Gastroesophageal sphincter (tissue), 4 donors: ENCODE measurements around the gene NSD2. TPM values are rescaled to one million over a fixed set of nuclear protein-coding genes. Genes with fewer than 3 reads are reported as not detected.
"Not testable (repeated sequence)": the region's sequence is repeated elsewhere in the genome, so short reads cannot be mapped to it uniquely, and the experiment has no call there.

Experiments
- ATAC-seq: fragments of 150-250 bp; one replicate; pipeline ENCODE4 v1.9.1; 2016; ENCODE audit warnings: mild to moderate bottlenecking, moderate library complexity
- H3K27ac ChIP-seq, 4 donors: fragments of 200-600 bp; sonication (generic) in 3 of 4; 1 replicate in 3 of 4; 2 replicates in 1 of 4; pipeline ENCODE4 v1.5.1; 2016 to 2019
- H3K27me3 ChIP-seq: fragments of 200-600 bp; sonication (generic); one replicate; pipeline ENCODE4 v1.5.1; 2019
- H3K36me3 ChIP-seq, 2 donors: fragments of 200-600 bp; sonication (generic); one replicate each; pipeline ENCODE4 v1.5.1; 2019; ENCODE audit warnings: control low read depth in 1 of 2
- H3K4me1 ChIP-seq, 3 donors: fragments of 200-600 bp; sonication (generic); 1 replicate in 2 of 3; 2 replicates in 1 of 3; pipeline ENCODE4 v1.5.1; 2016 to 2019; ENCODE audit warnings: control low read depth in 2 of 3
- H3K4me3 ChIP-seq, 2 donors: fragments of 200-600 bp; sonication (generic); one replicate each; pipeline ENCODE4 v1.5.1; 2019; ENCODE audit warnings: mild to moderate bottlenecking in 1 of 2, moderate library complexity in 1 of 2
- H3K9me3 ChIP-seq, 3 donors: fragments of 200-600 bp; sonication (generic); one replicate each; pipeline ENCODE4 v1.5.1; 2017 to 2019; ENCODE audit warnings: control low read depth in 2 of 3
- CTCF ChIP-seq, 4 experiments: fragments of 200-600 bp in 2 of 4; fragments of 450-650 bp in 2 of 4; sonication (generic) in 1 of 4; IDR thresholded peaks; one replicate each; pipeline ENCODE4 v1.5.1; 2017 to 2019; ENCODE audit warnings: antibody characterized with exemption in 4 of 4, mild to moderate bottlenecking in 2 of 4, moderate library complexity in 2 of 4
- EP300 ChIP-seq: sonication (generic); formaldehyde crosslinking; IDR thresholded peaks from one replicate; pipeline ENCODE4 v1.6.1; 2017; ENCODE audit warnings: antibody characterized with exemption, mild to moderate bottlenecking
- POLR2A ChIP-seq, 2 donors: fragments of 450-650 bp; IDR thresholded peaks; one replicate each; pipeline ENCODE4 v1.6.1; 2017; ENCODE audit warnings: antibody characterized with exemption in 2 of 2, mild to moderate bottlenecking in 2 of 2, moderate library complexity in 1 of 2
- POLR2AphosphoS5 ChIP-seq: sonication (generic); formaldehyde crosslinking; IDR thresholded peaks from one replicate; pipeline ENCODE4 v1.6.1; 2017; ENCODE audit warnings: antibody characterized with exemption
- WGBS, 2 donors: methylation state at CpG; one replicate each; pipeline ENCODE4 v1.1.5; 2018; ENCODE audit warnings: low coverage in 1 of 2; 5-methylcytosine and 5-hydroxymethylcytosine counted together
- total RNA-seq, 4 donors: library from RNA; depleted of rRNA; stranded (reverse); fragments of >200 nt; gene quantifications; one replicate each; pipeline ENCODE4 v1.1.0, GENCODE V29; 2016

Gene NSD2
- total RNA-seq, 4 donors from 2014 or later: 37.8 to 47.3 (median 39.4) TPM

- WGBS, 2 donors: 81% methylated on average over 2 of the region's 2 CpGs; no CpG with 5 or more reads in 1 of the 2 donors
- Histone ChIP-seq H3K4me1 (peaks cover 0 to 4% (median 0%) of the 10 kb centered on the region in 3 donors), H3K27me3 (no peaks in the 10 kb centered on the region), H3K4me3 (no peak overlapping the region), H3K27ac (no peak overlapping the region), H3K36me3 (peaks cover 0 to 60% of the 10 kb centered on the region in 2 donors), H3K9me3 (no peaks in the 10 kb centered on the region)
- ATAC-seq: no peak
- TF ChIP-seq EP300 (no peak), POLR2AphosphoS5 (no peak), POLR2A (IDR thresholded peaks at IDR 0.05) (no peak), CTCF (IDR thresholded peaks at IDR 0.05) (no peak)
Observed at GRCh38 chr4:1902243-1902642, 31.1 kb downstream of the NSD2 start.

- no peak for TF ChIP-seq POLR2AphosphoS5
- no peak for TF ChIP-seq POLR2A (IDR thresholded peaks at IDR 0.05)
- no peak for TF ChIP-seq EP300
- TF ChIP-seq CTCF (IDR thresholded peaks at IDR 0.05): no peak
- H3K27ac ChIP-seq: no peak overlapping the region
- H3K36me3 ChIP-seq: peaks cover 0 to 66% of the 10 kb centered on the region in 2 donors
- no peaks in the 10 kb centered on the region for H3K27me3 ChIP-seq
- 85 to 86% methylated on average over 1 of the region's 1 CpG for WGBS, 2 donors
- no peaks in the 10 kb centered on the region for H3K9me3 ChIP-seq
- no peak for ATAC-seq
- H3K4me1 ChIP-seq: peaks cover 0 to 4% (median 0%) of the 10 kb centered on the region in 3 donors
- H3K4me3 ChIP-seq: no peak overlapping the region
Observed at GRCh38 chr4:1903035-1903434, 31.8 kb downstream of the NSD2 start.

- H3K36me3 ChIP-seq: peaks cover 0 to 69% of the 10 kb centered on the region in 2 donors
- H3K4me1 ChIP-seq: peaks cover 0 to under 1% (median 0%) of the 10 kb centered on the region in 3 donors
- H3K27ac ChIP-seq: no peak overlapping the region
- H3K4me3 ChIP-seq: no peak overlapping the region
- H3K9me3 ChIP-seq: no peaks in the 10 kb centered on the region
- H3K27me3 ChIP-seq: no peaks in the 10 kb centered on the region
- WGBS, 2 donors: 58 to 67% methylated on average over 2 to 3 of the region's 3 CpGs
- no peak for TF ChIP-seq CTCF (IDR thresholded peaks at IDR 0.05)
- no peak for TF ChIP-seq EP300
- no peak for ATAC-seq
Observed at GRCh38 chr4:1904042-1904441, 32.8 kb downstream of the NSD2 start.

GRCh38 chr4:1907848-1908525 is 36.8 kb downstream of the NSD2 start:
- Histone ChIP-seq H3K27me3 (no peaks in the 10 kb centered on the region), H3K4me1 (no peaks in the 10 kb centered on the region), H3K4me3 (no peak overlapping the region), H3K27ac (no peak overlapping the region), H3K9me3 (no peaks in the 10 kb centered on the region), H3K36me3 (peaks cover 0 to 51% of the 10 kb centered on the region in 2 donors)
- WGBS, 2 donors: 100% methylated on average over 5 of the region's 7 CpGs; no CpG with 5 or more reads in 1 of the 2 donors
- no peak for ATAC-seq
- TF ChIP-seq EP300 (no peak), POLR2A (IDR thresholded peaks at IDR 0.05) (no peak), CTCF (IDR thresholded peaks at IDR 0.05) (no peak), POLR2AphosphoS5 (no peak)

- 75 to 85% methylated on average over 4 to 10 of the region's 11 CpGs for WGBS, 2 donors
- not testable (repeated sequence) for H3K27ac ChIP-seq, H3K4me1 ChIP-seq, H3K4me3 ChIP-seq, H3K27me3 ChIP-seq, ATAC-seq, H3K9me3 ChIP-seq
- H3K36me3 ChIP-seq: peaks cover 0 to 49% of the 10 kb centered on the region in 2 donors
Observed at GRCh38 chr4:1909696-1910095, 38.5 kb downstream of the NSD2 start.
